NCI-H2107 treated with DMSO at 0.1 percent for 48 hours (cell line): ENCODE results near the gene MOCS3.
A peak's percentile ranks its signal among the peaks of the same experiment; 100 is the strongest.
"Not testable (repeated sequence)": the region's sequence is repeated elsewhere in the genome, so short reads cannot be mapped to it uniquely, and the experiment has no call there.

Experiments
- DNase-seq: peaks from one replicate; lab custom pipeline; 2025; ENCODE audit not compliant: unreplicated experiment; lab: John Stamatoyannopoulos, UW

The MOCS3 gene

GRCh38 chr20:50931306-50932015, 27.2 kb upstream of the MOCS3 start, which contains the start of gene ADNP:
ADNP (minus strand) TSS chr20:50931437; CDS start chr20:50903996, 27,441 bp downstream.
- DNase-seq: peak; percentile 97

DNA sequence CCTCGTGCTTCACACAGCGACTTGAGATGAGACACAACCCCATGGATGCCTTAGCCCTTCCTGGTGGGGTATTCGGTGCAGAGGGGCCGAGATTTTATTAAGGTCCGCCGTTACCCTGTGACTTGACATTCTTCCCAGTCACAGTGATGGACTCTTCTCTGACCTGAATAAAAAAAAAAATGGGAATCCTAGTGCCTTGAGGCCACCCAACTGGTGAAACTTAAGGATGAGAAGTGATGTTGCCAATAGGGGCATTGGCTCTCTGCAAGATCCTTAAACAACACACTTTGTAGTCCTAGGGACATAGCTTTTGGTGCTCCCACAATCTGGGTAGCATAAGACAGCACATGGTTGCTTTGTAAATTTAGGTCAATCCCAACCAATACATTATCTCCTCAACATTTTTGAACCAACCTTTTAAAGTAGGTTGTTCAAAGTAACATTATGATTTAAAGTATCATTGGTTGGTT, 26.6 kb upstream of the MOCS3 start:
- DNase-seq: no peak

- DNase-seq: no peak
These were observed 25.8 kb upstream of the MOCS3 start for GRCh38 chr20:50932691-50933280.

DNA sequence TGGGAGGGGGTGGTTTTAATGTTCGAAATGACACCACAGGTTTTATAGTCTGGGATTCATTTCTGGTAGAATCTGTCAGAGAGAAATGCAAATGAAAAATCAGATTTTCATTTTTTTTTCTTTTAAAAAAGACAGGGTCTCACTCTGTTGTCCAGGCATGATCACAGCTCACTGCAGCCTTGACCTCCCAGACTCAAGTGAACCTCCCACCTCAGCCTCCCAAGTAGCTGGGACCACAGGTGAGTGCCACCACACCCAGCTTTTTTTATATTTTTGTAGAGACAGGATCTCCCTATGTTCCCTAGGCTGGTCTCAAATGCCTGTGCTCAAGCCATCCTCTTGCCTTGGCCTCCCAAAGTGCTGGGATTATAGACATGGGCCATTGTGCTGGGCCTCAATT, 25.0 kb upstream of the MOCS3 start:
- DNase-seq: no peak

GRCh38 chr20:50943069-50943468, 15.5 kb upstream of the MOCS3 start:
- no peak for DNase-seq

GRCh38 chr20:50948132-50948785, 10.4 kb upstream of the MOCS3 start:
- DNase-seq: no peak

- no peak for DNase-seq
These were observed 5.4 kb upstream of the MOCS3 start for GRCh38 chr20:50953196-50953595.

GRCh38 chr20:50953821-50954220, 4.8 kb upstream of the MOCS3 start:
- no peak for DNase-seq

GRCh38 chr20:50957276-50957675, 1.3 kb upstream of the MOCS3 start:
- no peak for DNase-seq

GRCh38 chr20:50957798-50958614, 612 bp upstream of the MOCS3 start, which contains the start of gene DPM1:
DPM1 (minus strand) TSS chr20:50958532; CDS start chr20:50958523, 9 bp downstream.
- no peak for DNase-seq

- DNase-seq: no peak
These were observed 1.0 kb downstream of the MOCS3 start for GRCh38 chr20:50959543-50960126.

DNA sequence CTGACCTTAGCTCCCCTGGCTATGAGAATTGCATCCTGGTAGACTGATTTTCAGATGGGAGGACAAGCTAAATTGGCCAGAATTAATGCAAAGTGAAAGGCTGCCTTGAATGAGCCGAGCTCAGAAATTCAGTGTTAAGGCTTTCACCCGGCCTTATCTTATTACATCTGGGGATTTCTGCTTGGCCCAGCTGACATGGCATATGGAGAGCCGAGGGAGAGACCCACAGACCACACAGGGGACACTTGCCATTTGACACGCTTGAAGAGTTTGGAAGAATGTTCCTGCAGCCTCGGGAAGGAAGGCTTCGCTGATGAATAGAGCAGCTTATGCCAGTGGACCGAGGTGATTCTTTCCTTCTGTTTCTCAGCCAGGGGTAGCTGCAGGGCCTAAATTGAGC, 9.0 kb downstream of the MOCS3 start:
- no peak for DNase-seq

- no peak for DNase-seq
These were observed 9.7 kb downstream of the MOCS3 start for GRCh38 chr20:50968289-50968688.

GRCh38 chr20:50969435-50969834, 10.8 kb downstream of the MOCS3 start:
- no peak for DNase-seq

GRCh38 chr20:50969912-50970311, 11.3 kb downstream of the MOCS3 start:
- DNase-seq: no peak

- no peak for DNase-seq
These were observed 17.2 kb downstream of the MOCS3 start for GRCh38 chr20:50975701-50976330.

DNA sequence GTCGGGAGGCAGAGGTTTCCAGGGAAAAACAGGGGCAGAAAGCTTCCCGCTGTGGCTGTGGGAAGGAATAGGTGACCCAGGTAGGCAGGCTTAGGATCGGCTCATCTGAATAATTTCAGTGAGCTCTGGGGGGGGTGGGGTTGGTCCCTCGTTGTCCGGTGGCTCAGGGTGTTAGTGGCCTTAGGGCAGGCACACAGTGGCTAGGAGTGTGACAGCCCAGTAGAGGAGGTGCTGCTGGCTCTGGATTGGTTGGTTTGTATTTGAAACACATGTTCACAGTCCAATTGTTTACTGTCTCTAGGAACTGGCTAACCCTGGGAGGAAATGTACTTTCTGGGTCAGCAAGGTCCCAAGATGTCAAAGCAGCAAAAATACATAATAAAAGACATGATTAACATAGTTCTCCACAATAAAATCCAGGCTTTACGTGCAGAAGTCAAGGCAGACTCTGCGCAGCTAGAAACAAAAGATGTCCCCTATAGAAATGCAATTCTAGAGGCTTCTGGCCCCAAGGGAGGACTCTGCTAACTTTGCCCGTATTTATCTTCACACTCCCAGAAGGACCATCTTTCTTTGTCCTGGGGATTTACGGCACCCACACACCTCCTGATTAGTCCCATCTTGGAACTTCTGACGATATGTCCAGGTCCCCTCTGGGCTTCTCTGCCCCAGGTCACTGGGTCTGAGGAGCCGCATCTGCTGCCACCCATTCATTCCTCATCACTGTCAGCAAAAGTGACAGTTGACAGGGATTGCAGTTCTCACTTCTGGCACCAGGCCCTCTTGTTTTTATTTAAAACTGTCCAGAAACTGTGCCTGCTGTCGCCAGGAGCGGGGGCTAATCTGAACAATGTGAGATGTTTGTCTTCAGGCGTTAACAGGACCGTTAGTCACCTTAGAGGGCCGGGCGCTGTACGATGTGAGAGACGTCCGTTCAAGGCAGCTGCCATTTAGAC, 18.7 kb downstream of the MOCS3 start:
- no peak for DNase-seq

- not testable (repeated sequence) for DNase-seq
These were observed 19.9 kb downstream of the MOCS3 start for GRCh38 chr20:50978533-50978932.

DNA sequence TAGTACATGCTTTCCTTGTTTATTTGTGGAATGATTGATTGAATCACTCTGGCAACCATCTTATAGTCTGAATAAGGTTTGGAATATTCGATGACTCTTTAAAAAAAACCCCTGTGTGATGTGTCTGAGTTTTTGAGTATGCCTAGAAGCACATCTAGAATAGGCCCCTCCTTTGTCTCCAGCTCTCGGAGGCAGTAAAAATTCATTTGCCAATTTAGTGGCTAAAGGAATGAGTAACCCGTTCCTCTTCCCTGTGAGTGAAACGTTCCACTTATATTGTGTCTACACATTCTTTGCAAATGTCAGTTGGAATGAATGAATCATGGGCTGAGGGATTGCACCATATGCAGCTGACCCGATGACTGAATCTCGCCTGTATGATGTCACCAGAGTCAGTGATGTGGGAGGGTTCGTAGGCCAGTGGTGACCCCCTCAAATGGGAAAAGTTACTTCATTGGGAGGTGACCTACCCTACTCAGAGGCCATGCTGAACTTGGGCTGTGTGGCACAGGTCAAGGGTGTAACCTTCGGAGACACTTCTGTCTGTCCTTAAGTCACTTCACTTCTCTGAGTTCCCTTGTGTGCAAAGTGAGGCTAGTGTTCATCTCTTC, 21.6 kb downstream of the MOCS3 start:
- no peak for DNase-seq
